SK-N-MC (cell line): ENCODE data around the gene GRAP2.

Experiments
- EZH2 ChIP-seq: fragments of 200-600 bp; sonication (generic); IDR thresholded peaks from one replicate; pipeline ENCODE4 v1.6.1; 2017; ENCODE audit warnings: antibody characterized with exemption
- POLR2AphosphoS5 ChIP-seq: IDR thresholded peaks from 2 replicates; pipeline ENCODE4 v1.6.1; 2012; ENCODE audit warnings: mild to moderate bottlenecking, low read depth, low read length, borderline replicate concordance

GRCh38 chr22:39946126-39946502, 45.2 kb downstream of the GRAP2 start:
- TF ChIP-seq EZH2 (no peak), POLR2AphosphoS5 (no peak)
